ENCODE measurements around the gene KCNMB2. TPM values are rescaled to one million over a fixed set of nuclear protein-coding genes. Genes with fewer than 3 reads are reported as not detected.

Gene KCNMB2
- total and polyA plus RNA-seq, 2 experiments from 2014 or later: not detected

DNA sequence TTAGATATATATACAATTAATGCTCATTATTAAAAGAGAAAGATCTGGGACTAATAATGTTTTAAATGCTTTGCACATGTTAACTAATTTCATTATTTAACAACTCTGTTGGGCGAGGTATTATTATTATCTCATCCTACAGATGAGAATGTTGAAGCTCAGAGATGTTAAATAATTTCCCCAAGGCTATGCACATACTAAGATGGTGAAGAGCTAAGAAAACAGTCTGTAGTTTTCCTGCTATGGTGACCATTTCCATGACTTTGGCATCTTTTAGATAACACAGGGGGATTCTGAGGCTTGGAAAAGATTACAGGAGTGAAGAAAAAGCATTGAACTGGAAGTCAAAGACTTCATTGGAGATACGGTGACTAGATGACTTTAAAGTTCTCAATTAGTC, 308.7 kb downstream of the KCNMB2 start:
- in situ Hi-C loops (cut with MboI): no loop called here
- TF ChIP-seq EZH2phosphoT487 (IDR thresholded peaks at IDR 0.05; ENCODE audit: insufficient read depth, low read depth) (no peak), EZH2 (IDR thresholded peaks at IDR 0.05; ENCODE audit: insufficient read depth, poor library complexity, severe bottlenecking) (no peak)
- Histone ChIP-seq H2AFZ (no peak overlapping the region), H3K4me3 (no peak overlapping the region), H4K20me1 (ENCODE audit: insufficient read depth) (no peaks in the 10 kb centered on the region), H3K27ac (no peak overlapping the region), H3K36me3 (ENCODE audit: low read depth) (no peaks in the 10 kb centered on the region), H3K4me2 (ENCODE audit: unreplicated experiment) (no peak overlapping the region), H3K79me2 (ENCODE audit: insufficient read depth) (no peaks in the 10 kb centered on the region), H3K4me1 (ENCODE audit: insufficient read depth) (no peaks in the 10 kb centered on the region), H3K9me2 (ENCODE audit: insufficient read depth) (no peaks in the 10 kb centered on the region), H3K9me3 (ENCODE audit: low read depth) (no peaks in the 10 kb centered on the region), H3K27me3 (replicated peaks; ENCODE audit: insufficient read depth) (no peaks in the 10 kb centered on the region), H3F3A (ENCODE audit: insufficient read depth) (no peaks in the 10 kb centered on the region), H3K9ac (no peak overlapping the region)
- 24 to 26% methylated on average over 2 of the region's 2 CpGs for WGBS, 2 experiments (ENCODE audit: low coverage in 1 of 2, low lambda C conversion rate in 2 of 2, missing lambda C conversion rate in 2 of 2)
- DNase-seq: no peak

DNA sequence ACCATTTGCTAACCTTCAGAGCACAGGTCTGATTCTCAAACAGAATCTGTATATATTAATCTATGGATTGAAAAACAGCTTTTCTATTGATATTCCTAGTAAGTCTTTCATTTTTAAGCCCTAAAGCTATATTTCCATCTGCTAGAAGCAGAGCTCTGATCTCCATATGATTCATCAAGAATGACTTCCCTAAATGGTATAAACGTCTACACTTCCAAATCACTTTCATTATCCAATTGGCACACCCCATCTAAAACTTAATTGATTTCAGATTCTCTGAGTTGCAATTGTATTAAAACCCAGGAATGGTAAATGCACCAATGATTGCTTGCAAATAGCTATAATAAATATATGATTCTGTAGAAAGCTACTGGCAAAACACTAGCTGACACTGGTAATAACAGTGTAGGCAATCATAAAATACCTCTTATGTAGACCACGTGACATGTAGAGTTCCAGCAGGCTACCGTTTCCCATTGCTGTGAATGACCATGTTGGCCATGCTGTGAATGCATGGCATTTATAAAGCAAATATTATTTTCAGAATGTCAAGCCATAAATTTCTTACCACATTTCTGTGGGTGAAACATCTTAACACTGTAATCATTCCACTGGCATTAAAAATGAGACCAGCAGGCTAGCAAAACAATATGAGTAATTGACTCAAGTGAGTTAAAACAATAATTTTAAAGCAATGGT, 309.3 kb downstream of the KCNMB2 start:
- no peaks in the 10 kb centered on the region for H3K9me2 ChIP-seq (ENCODE audit: insufficient read depth)
- H3K79me2 ChIP-seq (ENCODE audit: insufficient read depth): no peaks in the 10 kb centered on the region
- H3K9me3 ChIP-seq (ENCODE audit: low read depth): no peaks in the 10 kb centered on the region
- WGBS, 2 experiments (ENCODE audit: low coverage in 1 of 2, low lambda C conversion rate in 2 of 2, missing lambda C conversion rate in 2 of 2): 1 to 2% methylated on average over 3 of the region's 3 CpGs
- H3K4me3 ChIP-seq: no peak overlapping the region
- no peaks in the 10 kb centered on the region for H3K27me3 ChIP-seq (replicated peaks; ENCODE audit: insufficient read depth)
- TF ChIP-seq EZH2 (IDR thresholded peaks at IDR 0.05; ENCODE audit: insufficient read depth, poor library complexity, severe bottlenecking) (no peak), EZH2phosphoT487 (IDR thresholded peaks at IDR 0.05; ENCODE audit: insufficient read depth, low read depth) (no peak)
- no peak overlapping the region for H3K27ac ChIP-seq
- peak; percentile 29 for DNase-seq
- H2AFZ ChIP-seq: no peak overlapping the region
- peak overlapping the region; percentile 14 for H3K4me2 ChIP-seq (ENCODE audit: unreplicated experiment)
- in situ Hi-C loops (cut with MboI): no loop called here
- H3K36me3 ChIP-seq (ENCODE audit: low read depth): no peaks in the 10 kb centered on the region
- no peaks in the 10 kb centered on the region for H3K4me1 ChIP-seq (ENCODE audit: insufficient read depth)
- H3F3A ChIP-seq (ENCODE audit: insufficient read depth): no peaks in the 10 kb centered on the region
- no peak overlapping the region for H3K9ac ChIP-seq
- no peaks in the 10 kb centered on the region for H4K20me1 ChIP-seq (ENCODE audit: insufficient read depth)

DNA sequence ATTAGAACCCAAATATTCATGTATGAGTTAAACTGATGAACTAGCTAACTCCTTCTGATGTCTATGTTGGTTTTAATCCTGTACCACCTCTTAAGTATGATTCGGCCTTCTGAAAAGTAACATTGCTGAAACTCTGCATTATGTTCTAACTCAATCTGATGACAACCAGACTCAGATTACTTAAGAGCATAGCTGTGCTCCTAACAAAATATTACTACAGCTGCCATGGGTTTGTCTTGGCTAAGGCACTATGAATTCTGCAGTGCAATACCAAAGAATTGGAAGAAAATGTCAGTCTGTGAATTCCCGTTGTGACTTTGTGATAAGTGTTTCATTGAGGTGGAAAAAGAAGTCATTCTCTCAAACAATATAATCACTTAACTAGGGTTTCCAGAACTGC, 311.0 kb downstream of the KCNMB2 start:
- Histone ChIP-seq H3K4me2 (ENCODE audit: unreplicated experiment) (no peak overlapping the region), H2AFZ (no peak overlapping the region), H3K9me3 (ENCODE audit: low read depth) (no peaks in the 10 kb centered on the region), H3K4me1 (ENCODE audit: insufficient read depth) (no peaks in the 10 kb centered on the region), H3K27me3 (replicated peaks; ENCODE audit: insufficient read depth) (no peaks in the 10 kb centered on the region), H3F3A (ENCODE audit: insufficient read depth) (no peaks in the 10 kb centered on the region), H3K9ac (no peak overlapping the region), H4K20me1 (ENCODE audit: insufficient read depth) (no peaks in the 10 kb centered on the region), H3K4me3 (no peak overlapping the region), H3K79me2 (ENCODE audit: insufficient read depth) (no peaks in the 10 kb centered on the region), H3K36me3 (ENCODE audit: low read depth) (no peaks in the 10 kb centered on the region), H3K9me2 (ENCODE audit: insufficient read depth) (no peaks in the 10 kb centered on the region), H3K27ac (no peak overlapping the region)
- in situ Hi-C loops (cut with MboI): no loop called here
- 0 to 2% methylated on average over 2 of the region's 2 CpGs for WGBS, 2 experiments (ENCODE audit: low coverage in 1 of 2, low lambda C conversion rate in 2 of 2, missing lambda C conversion rate in 2 of 2)
- DNase-seq: peak; percentile 4
- no peak for TF ChIP-seq EZH2 (IDR thresholded peaks at IDR 0.05; ENCODE audit: insufficient read depth, poor library complexity, severe bottlenecking)
- TF ChIP-seq EZH2phosphoT487 (IDR thresholded peaks at IDR 0.05; ENCODE audit: insufficient read depth, low read depth): no peak

DNA sequence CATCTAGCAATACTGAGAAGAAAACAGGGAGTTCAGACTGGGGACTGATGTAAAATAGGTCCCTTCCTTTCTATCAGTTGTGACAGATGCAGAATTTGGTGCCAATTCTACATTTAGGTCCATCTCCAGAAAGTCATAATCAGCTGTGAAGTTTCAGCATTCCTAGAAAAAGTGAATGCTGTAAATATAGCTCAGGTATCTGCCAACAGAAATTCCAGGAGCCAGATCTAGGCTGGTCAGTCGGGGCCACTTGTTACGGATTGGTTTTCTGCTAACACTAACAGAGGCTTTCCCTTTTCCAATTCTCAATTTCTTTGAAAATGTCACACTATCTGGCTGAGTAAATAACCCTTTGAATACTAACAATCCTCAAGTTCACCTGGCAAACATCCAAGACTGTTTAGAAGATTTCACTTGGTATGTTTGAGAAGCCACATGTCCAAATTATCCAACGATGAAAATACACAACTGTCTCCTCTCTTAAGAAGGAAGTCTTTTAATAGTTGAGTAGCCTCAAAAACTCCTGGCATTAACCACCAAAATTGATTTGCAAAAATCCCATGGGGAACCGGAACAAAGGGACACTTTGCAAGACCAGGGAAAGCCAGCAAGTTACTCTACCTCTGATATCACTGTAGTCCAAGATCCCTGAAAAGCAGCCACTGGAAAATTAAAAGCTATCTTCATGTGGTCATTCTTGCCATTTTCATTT, 313.1 kb downstream of the KCNMB2 start:
- Histone ChIP-seq H2AFZ (no peak overlapping the region), H3K27me3 (replicated peaks; ENCODE audit: insufficient read depth) (no peaks in the 10 kb centered on the region), H3K79me2 (ENCODE audit: insufficient read depth) (no peaks in the 10 kb centered on the region), H3K4me2 (ENCODE audit: unreplicated experiment) (no peak overlapping the region), H3K9me3 (ENCODE audit: low read depth) (no peaks in the 10 kb centered on the region), H3K9ac (no peak overlapping the region), H3K4me1 (ENCODE audit: insufficient read depth) (no peaks in the 10 kb centered on the region), H3K4me3 (no peak overlapping the region), H3F3A (ENCODE audit: insufficient read depth) (no peaks in the 10 kb centered on the region), H3K9me2 (ENCODE audit: insufficient read depth) (no peaks in the 10 kb centered on the region), H3K27ac (no peak overlapping the region), H4K20me1 (ENCODE audit: insufficient read depth) (no peaks in the 10 kb centered on the region), H3K36me3 (ENCODE audit: low read depth) (no peaks in the 10 kb centered on the region)
- no peak for TF ChIP-seq EZH2phosphoT487 (IDR thresholded peaks at IDR 0.05; ENCODE audit: insufficient read depth, low read depth)
- TF ChIP-seq EZH2 (IDR thresholded peaks at IDR 0.05; ENCODE audit: insufficient read depth, poor library complexity, severe bottlenecking): no peak
- no peak for DNase-seq
- in situ Hi-C loops (cut with MboI): no loop called here
- WGBS, 2 experiments (ENCODE audit: low coverage in 1 of 2, low lambda C conversion rate in 2 of 2, missing lambda C conversion rate in 2 of 2): 12 to 17% methylated on average over 4 of the region's 4 CpGs

All from GM23248 (cell line).